Measurements from ENCODE around the gene ERBB3.

- TF ChIP-seq, protein P1, sequence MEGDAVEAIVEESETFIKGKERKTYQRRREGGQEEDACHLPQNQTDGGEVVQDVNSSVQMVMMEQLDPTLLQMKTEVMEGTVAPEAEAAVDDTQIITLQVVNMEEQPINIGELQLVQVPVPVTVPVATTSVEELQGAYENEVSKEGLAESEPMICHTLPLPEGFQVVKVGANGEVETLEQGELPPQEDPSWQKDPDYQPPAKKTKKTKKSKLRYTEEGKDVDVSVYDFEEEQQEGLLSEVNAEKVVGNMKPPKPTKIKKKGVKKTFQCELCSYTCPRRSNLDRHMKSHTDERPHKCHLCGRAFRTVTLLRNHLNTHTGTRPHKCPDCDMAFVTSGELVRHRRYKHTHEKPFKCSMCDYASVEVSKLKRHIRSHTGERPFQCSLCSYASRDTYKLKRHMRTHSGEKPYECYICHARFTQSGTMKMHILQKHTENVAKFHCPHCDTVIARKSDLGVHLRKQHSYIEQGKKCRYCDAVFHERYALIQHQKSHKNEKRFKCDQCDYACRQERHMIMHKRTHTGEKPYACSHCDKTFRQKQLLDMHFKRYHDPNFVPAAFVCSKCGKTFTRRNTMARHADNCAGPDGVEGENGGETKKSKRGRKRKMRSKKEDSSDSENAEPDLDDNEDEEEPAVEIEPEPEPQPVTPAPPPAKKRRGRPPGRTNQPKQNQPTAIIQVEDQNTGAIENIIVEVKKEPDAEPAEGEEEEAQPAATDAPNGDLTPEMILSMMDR (IDR thresholded peaks at IDR 0.05; ENCODE audit: insufficient read depth, low read depth, low read length), result no peak
- TF ChIP-seq EZH2 (IDR thresholded peaks at IDR 0.05; ENCODE audit: insufficient read depth, low read length), result no peak
Measured at GRCh38 chr12:56040963-56041551, 38.9 kb upstream of the ERBB3 start.
